SK-N-SH treated with all-trans-retinoic acid at 6 μM for 48 hours (cell line): Measurements from ENCODE around the gene CHMP1A.
"Not testable (repeated sequence)": the region's sequence is repeated elsewhere in the genome, so short reads cannot be mapped to it uniquely, and the experiment has no call there.

Experiments used
- ARNTL ChIP-seq: fragments of 450-650 bp; formaldehyde crosslinking; IDR thresholded peaks from 2 replicates; pipeline ENCODE4 v1.5.0; 2020; ENCODE audit warnings: low read depth, mild to moderate bottlenecking, moderate library complexity, borderline replicate concordance
- CSRNP3 ChIP-seq: fragments of 250-450 bp; sonication (Bioruptor Pico); IDR thresholded peaks from 2 replicates; pipeline ENCODE4 v1.5.1; 2021; ENCODE audit warnings: mild to moderate bottlenecking, moderate library complexity
- ESRRG ChIP-seq: fragments of 250-450 bp; sonication (Bioruptor Pico); IDR thresholded peaks from 2 replicates; pipeline ENCODE4 v1.6.1; 2021; ENCODE audit warnings: mild to moderate bottlenecking
- GLIS3 ChIP-seq: fragments of 250-450 bp; sonication (Bioruptor Pico); IDR thresholded peaks from 2 replicates; pipeline ENCODE4 v1.5.0; 2020; ENCODE audit warnings: mild to moderate bottlenecking, moderate library complexity
- ISL1 ChIP-seq: fragments of 250-450 bp; sonication (Bioruptor Pico); IDR thresholded peaks from 2 replicates; pipeline ENCODE4 v2.1.2; 2022; ENCODE audit warnings: mild to moderate bottlenecking, moderate library complexity
- OSR1 ChIP-seq: fragments of 250-450 bp; sonication (Bioruptor Pico); IDR thresholded peaks from 2 replicates; pipeline ENCODE4 v1.8.0; 2022; ENCODE audit warnings: moderate library complexity, mild to moderate bottlenecking, inconsistent platforms
- PATZ1 ChIP-seq: fragments of 250-450 bp; sonication (Bioruptor Pico); IDR thresholded peaks from 2 replicates; pipeline ENCODE4 v1.8.0; 2020; ENCODE audit warnings: mild to moderate bottlenecking, moderate library complexity, borderline replicate concordance
- POU6F1 ChIP-seq: fragments of 250-450 bp; sonication (Bioruptor Pico); IDR thresholded peaks from 2 replicates; pipeline ENCODE4 v1.8.0; 2021; ENCODE audit warnings: low read depth, mild to moderate bottlenecking, moderate library complexity, borderline replicate concordance
- RARB ChIP-seq: fragments of 250-450 bp; sonication (Bioruptor Pico); IDR thresholded peaks from 2 replicates; pipeline ENCODE4 v1.8.0; 2021; ENCODE audit warnings: mild to moderate bottlenecking, moderate library complexity
- SNAI2 ChIP-seq: fragments of 250-450 bp; sonication (Bioruptor Pico); IDR thresholded peaks from 2 replicates; pipeline ENCODE4 v1.5.0; 2020; ENCODE audit warnings: mild to moderate bottlenecking, moderate library complexity
- ZFP3 ChIP-seq: fragments of 250-450 bp; sonication (Bioruptor Pico); IDR thresholded peaks from 2 replicates; pipeline ENCODE4 v1.5.0; 2020; ENCODE audit warnings: mild to moderate bottlenecking, moderate library complexity
- ZFP30 ChIP-seq: fragments of 450-650 bp; formaldehyde crosslinking; IDR thresholded peaks from 2 replicates; pipeline ENCODE4 v1.5.0; 2022; ENCODE audit warnings: mild to moderate bottlenecking, moderate library complexity
- ZNF565 ChIP-seq: fragments of 450-650 bp; formaldehyde crosslinking; conservative IDR thresholded peaks from 2 replicates; pipeline ENCODE4 v1.5.0; 2020; ENCODE audit warnings: low read depth, mild to moderate bottlenecking, moderate library complexity
- ZNF70 ChIP-seq: fragments of 450-650 bp; formaldehyde crosslinking; IDR thresholded peaks from 2 replicates; pipeline ENCODE4 v1.5.0; 2020; ENCODE audit warnings: mild to moderate bottlenecking, moderate library complexity

GRCh38 chr16:89694784-89695085 lies 37.2 kb upstream of the CHMP1A start:
- not testable (repeated sequence) for TF ChIP-seq POU6F1, ZNF565, PATZ1, CSRNP3, ZFP30, ZFP3, ZNF70, GLIS3, OSR1, SNAI2, ARNTL, ISL1, ESRRG, RARB (CRISPR knock-in tag)
